ENCODE measurements around the gene ELANE. TPM values are rescaled to one million over a fixed set of nuclear protein-coding genes. Genes with fewer than 3 reads are reported as not detected.

The ELANE gene
- total and polyA plus RNA-seq, 2 experiments from 2014 or later, result not detected

GRCh38 chr19:879711-880438 is 27.8 kb downstream of the ELANE start:
- no peaks in the 10 kb centered on the region for H3K27me3 ChIP-seq
- H3K9me3 ChIP-seq (ENCODE audit: low read depth), result no peaks in the 10 kb centered on the region
- no peaks in the 10 kb centered on the region for H3K4me1 ChIP-seq (ENCODE audit: low read depth)
- peaks cover 12% of the 10 kb centered on the region for H3K36me3 ChIP-seq
- DNase-seq (ENCODE audit: low read depth in 1 of 2, low spot score in 1 of 2), result no peak
- H3K4me3 ChIP-seq, result no peak overlapping the region
- no peak overlapping the region for H3K27ac ChIP-seq
- TF ChIP-seq CTCF (IDR thresholded peaks at IDR 0.05; ENCODE audit: low read depth, low read length), result no peak

- Histone ChIP-seq H3K4me1 (ENCODE audit: low read depth) (no peaks in the 10 kb centered on the region), H3K4me3 (no peak overlapping the region), H3K27ac (no peak overlapping the region), H3K27me3 (no peaks in the 10 kb centered on the region), H3K36me3 (peaks cover 12% of the 10 kb centered on the region), H3K9me3 (ENCODE audit: low read depth) (no peaks in the 10 kb centered on the region)
- no peak for TF ChIP-seq CTCF (IDR thresholded peaks at IDR 0.05; ENCODE audit: low read depth, low read length)
- no peak for DNase-seq (ENCODE audit: low read depth in 1 of 2, low spot score in 1 of 2)
These were observed 29.4 kb downstream of the ELANE start for GRCh38 chr19:881385-882071.

GRCh38 chr19:882871-883497 is 30.9 kb downstream of the ELANE start:
- Histone ChIP-seq H3K9me3 (ENCODE audit: low read depth) (no peaks in the 10 kb centered on the region), H3K4me1 (ENCODE audit: low read depth) (no peaks in the 10 kb centered on the region), H3K27me3 (no peaks in the 10 kb centered on the region), H3K4me3 (no peak overlapping the region), H3K27ac (no peak overlapping the region), H3K36me3 (peaks cover 12% of the 10 kb centered on the region)
- DNase-seq (ENCODE audit: low read depth in 1 of 2, low spot score in 1 of 2), result no peak
- no peak for TF ChIP-seq CTCF (IDR thresholded peaks at IDR 0.05; ENCODE audit: low read depth, low read length)

- H3K36me3 ChIP-seq, result peaks cover 12% of the 10 kb centered on the region
- DNase-seq (ENCODE audit: low read depth in 1 of 2, low spot score in 1 of 2), result no peak
- TF ChIP-seq CTCF (IDR thresholded peaks at IDR 0.05; ENCODE audit: low read depth, low read length), result no peak
- H3K4me1 ChIP-seq (ENCODE audit: low read depth), result no peaks in the 10 kb centered on the region
- no peak overlapping the region for H3K4me3 ChIP-seq
- H3K27me3 ChIP-seq, result no peaks in the 10 kb centered on the region
- H3K27ac ChIP-seq, result no peak overlapping the region
- no peaks in the 10 kb centered on the region for H3K9me3 ChIP-seq (ENCODE audit: low read depth)
These were observed 31.6 kb downstream of the ELANE start for GRCh38 chr19:883661-884211.

GRCh38 chr19:884420-885211 is 32.5 kb downstream of the ELANE start:
- no peak for DNase-seq (ENCODE audit: low read depth in 1 of 2, low spot score in 1 of 2)
- no peak overlapping the region for H3K27ac ChIP-seq
- no peak for TF ChIP-seq CTCF (IDR thresholded peaks at IDR 0.05; ENCODE audit: low read depth, low read length)
- no peaks in the 10 kb centered on the region for H3K9me3 ChIP-seq (ENCODE audit: low read depth)
- H3K4me3 ChIP-seq, result no peak overlapping the region
- no peaks in the 10 kb centered on the region for H3K4me1 ChIP-seq (ENCODE audit: low read depth)
- peaks cover 9% of the 10 kb centered on the region for H3K36me3 ChIP-seq
- no peaks in the 10 kb centered on the region for H3K27me3 ChIP-seq

All from cardiac muscle cell (in vitro differentiated cells and primary cell).